ENCODE data around the gene CCDC91.

CCDC91 gene

GRCh38 chr12:28190321-28191050, at the start of gene CCDC91:
Gene CCDC91 (plus strand): TSS chr12:28190456. CDS start chr12:28257216, 66,760 bp downstream.
- peak within 1 kb of the TSS; percentile 100 for H3K27ac Mint-ChIP-seq
- H3K4me1 Mint-ChIP-seq, result peaks cover 43% of the 10 kb centered on the region
- H3K27me3 Mint-ChIP-seq, result no peaks in the 10 kb centered on the region
- peaks cover 34% of the 10 kb centered on the region for H3K36me3 Mint-ChIP-seq
- peak within 1 kb of the TSS; percentile 99 for H3K4me3 Mint-ChIP-seq
- ATAC-seq, result peak; percentile 96
- peaks cover 6% of the 10 kb centered on the region for H3K9me3 Mint-ChIP-seq

- Mint-ChIP-seq H3K4me3 (no peak overlapping the region), H3K27ac (no peak overlapping the region), H3K4me1 (no peaks in the 10 kb centered on the region), H3K27me3 (no peaks in the 10 kb centered on the region), H3K9me3 (no peaks in the 10 kb centered on the region), H3K36me3 (no peaks in the 10 kb centered on the region)
- ATAC-seq, result no peak
Measured at GRCh38 chr12:28144059-28144458, 46.2 kb upstream of the CCDC91 start.

GRCh38 chr12:28144532-28144931, 45.7 kb upstream of the CCDC91 start:
- H3K9me3 Mint-ChIP-seq, result no peaks in the 10 kb centered on the region
- no peaks in the 10 kb centered on the region for H3K27me3 Mint-ChIP-seq
- H3K4me1 Mint-ChIP-seq, result no peaks in the 10 kb centered on the region
- no peak overlapping the region for H3K27ac Mint-ChIP-seq
- H3K4me3 Mint-ChIP-seq, result no peak overlapping the region
- ATAC-seq, result no peak
- H3K36me3 Mint-ChIP-seq, result no peaks in the 10 kb centered on the region

GRCh38 chr12:28145216-28145615, 45.0 kb upstream of the CCDC91 start:
- Mint-ChIP-seq H3K4me1 (no peaks in the 10 kb centered on the region), H3K27me3 (no peaks in the 10 kb centered on the region), H3K27ac (no peak overlapping the region), H3K9me3 (no peaks in the 10 kb centered on the region), H3K4me3 (no peak overlapping the region), H3K36me3 (no peaks in the 10 kb centered on the region)
- no peak for ATAC-seq

- Mint-ChIP-seq H3K27ac (no peak overlapping the region), H3K4me3 (no peak overlapping the region), H3K9me3 (peaks cover 12% of the 10 kb centered on the region), H3K36me3 (no peaks in the 10 kb centered on the region), H3K4me1 (no peaks in the 10 kb centered on the region), H3K27me3 (no peaks in the 10 kb centered on the region)
- no peak for ATAC-seq
Measured at GRCh38 chr12:28149279-28149678, 41.0 kb upstream of the CCDC91 start.

GRCh38 chr12:28156362-28156761, 33.9 kb upstream of the CCDC91 start:
- no peaks in the 10 kb centered on the region for H3K27me3 Mint-ChIP-seq

GRCh38 chr12:28156804-28157203, 33.5 kb upstream of the CCDC91 start:
- Mint-ChIP-seq H3K27me3 (no peaks in the 10 kb centered on the region), H3K9me3 (peaks cover 7% of the 10 kb centered on the region), H3K4me1 (no peaks in the 10 kb centered on the region), H3K4me3 (no peak overlapping the region), H3K36me3 (peaks cover 5% of the 10 kb centered on the region), H3K27ac (no peak overlapping the region)
- no peak for ATAC-seq

More at GRCh38 chr12:28156362-28156761, 33.9 kb upstream of the CCDC91 start:
- H3K36me3 Mint-ChIP-seq, result peaks cover 5% of the 10 kb centered on the region
- H3K9me3 Mint-ChIP-seq, result peaks cover 7% of the 10 kb centered on the region
- no peak for ATAC-seq
- no peaks in the 10 kb centered on the region for H3K4me1 Mint-ChIP-seq
- no peak overlapping the region for H3K4me3 Mint-ChIP-seq
- H3K27ac Mint-ChIP-seq, result no peak overlapping the region

- Mint-ChIP-seq H3K27me3 (no peaks in the 10 kb centered on the region), H3K36me3 (peaks cover 13% of the 10 kb centered on the region), H3K9me3 (no peaks in the 10 kb centered on the region), H3K27ac (no peak overlapping the region), H3K4me1 (no peaks in the 10 kb centered on the region), H3K4me3 (no peak overlapping the region)
- no peak for ATAC-seq
Measured at GRCh38 chr12:28158353-28158752, 31.9 kb upstream of the CCDC91 start.

- no peaks in the 10 kb centered on the region for H3K27me3 Mint-ChIP-seq
- H3K4me3 Mint-ChIP-seq, result no peak overlapping the region
- no peaks in the 10 kb centered on the region for H3K4me1 Mint-ChIP-seq
- H3K9me3 Mint-ChIP-seq, result no peaks in the 10 kb centered on the region
- no peak overlapping the region for H3K27ac Mint-ChIP-seq
- H3K36me3 Mint-ChIP-seq, result peaks cover 15% of the 10 kb centered on the region
- ATAC-seq, result no peak
Measured at GRCh38 chr12:28159688-28160087, 30.6 kb upstream of the CCDC91 start.

- no peaks in the 10 kb centered on the region for H3K9me3 Mint-ChIP-seq
- no peak for ATAC-seq
- peaks cover 15% of the 10 kb centered on the region for H3K36me3 Mint-ChIP-seq
- no peaks in the 10 kb centered on the region for H3K27me3 Mint-ChIP-seq
- H3K4me3 Mint-ChIP-seq, result no peak overlapping the region
- no peaks in the 10 kb centered on the region for H3K4me1 Mint-ChIP-seq
- no peak overlapping the region for H3K27ac Mint-ChIP-seq
Measured at GRCh38 chr12:28161697-28162096, 28.6 kb upstream of the CCDC91 start.

GRCh38 chr12:28162697-28163096, 27.6 kb upstream of the CCDC91 start:
- Mint-ChIP-seq H3K4me3 (no peak overlapping the region), H3K4me1 (no peaks in the 10 kb centered on the region), H3K27me3 (no peaks in the 10 kb centered on the region), H3K36me3 (peaks cover 15% of the 10 kb centered on the region), H3K27ac (no peak overlapping the region), H3K9me3 (no peaks in the 10 kb centered on the region)
- ATAC-seq, result no peak

- no peaks in the 10 kb centered on the region for H3K27me3 Mint-ChIP-seq
- ATAC-seq, result no peak
- no peak overlapping the region for H3K4me3 Mint-ChIP-seq
- H3K4me1 Mint-ChIP-seq, result no peaks in the 10 kb centered on the region
- H3K27ac Mint-ChIP-seq, result no peak overlapping the region
- no peaks in the 10 kb centered on the region for H3K9me3 Mint-ChIP-seq
- H3K36me3 Mint-ChIP-seq, result peaks cover 15% of the 10 kb centered on the region
Measured at GRCh38 chr12:28164644-28165275, 25.5 kb upstream of the CCDC91 start.

- no peak for ATAC-seq
- Mint-ChIP-seq H3K4me3 (no peak overlapping the region), H3K27ac (no peak overlapping the region), H3K9me3 (peaks cover 3% of the 10 kb centered on the region), H3K36me3 (peaks cover 6% of the 10 kb centered on the region), H3K27me3 (no peaks in the 10 kb centered on the region), H3K4me1 (no peaks in the 10 kb centered on the region)
Measured at GRCh38 chr12:28167981-28168485, 22.2 kb upstream of the CCDC91 start.

- no peaks in the 10 kb centered on the region for H3K4me1 Mint-ChIP-seq
- H3K27ac Mint-ChIP-seq, result no peak overlapping the region
- H3K9me3 Mint-ChIP-seq, result peaks cover 3% of the 10 kb centered on the region
- no peak overlapping the region for H3K4me3 Mint-ChIP-seq
- H3K36me3 Mint-ChIP-seq, result no peaks in the 10 kb centered on the region
- no peaks in the 10 kb centered on the region for H3K27me3 Mint-ChIP-seq
- no peak for ATAC-seq
Measured at GRCh38 chr12:28171356-28172060, 18.7 kb upstream of the CCDC91 start.

GRCh38 chr12:28172434-28173030, 17.7 kb upstream of the CCDC91 start:
- Mint-ChIP-seq H3K36me3 (no peaks in the 10 kb centered on the region), H3K4me3 (no peak overlapping the region), H3K27ac (no peak overlapping the region), H3K27me3 (no peaks in the 10 kb centered on the region), H3K9me3 (peaks cover 3% of the 10 kb centered on the region), H3K4me1 (no peaks in the 10 kb centered on the region)
- no peak for ATAC-seq

All from stimulated activated memory B cell treated with anti-CD40 and anti-IgM and Interleukin-4, amounts not matched to agents 10 μg/mL and 1 μg/mL and 100 μg/mL, for 72 hours (primary cell).